Smooth muscle cell (in vitro differentiated cells): Measurements from ENCODE around the gene TWIST2. TPM values are rescaled to one million over a fixed set of nuclear protein-coding genes. Genes with fewer than 3 reads are reported as not detected.

Source experiments
- DNase-seq: peaks from one replicate; lab custom pipeline; 2025; ENCODE audit not compliant: unreplicated experiment; lab: John Stamatoyannopoulos, UW
- H2AFZ ChIP-seq: fragments of 200-600 bp; sonication (generic); 2 replicates; pipeline ENCODE4 v1.6.0; 2016; ENCODE audit warnings: antibody characterized with exemption, low read depth, mild to moderate bottlenecking
- H3F3A ChIP-seq: fragments of 200-600 bp; sonication (generic); 2 replicates; pipeline ENCODE4 v1.6.0; 2017; ENCODE audit warnings: antibody characterized with exemption, low read depth
- H3K27ac ChIP-seq: fragments of 200-600 bp; sonication (generic); 2 replicates; pipeline ENCODE4 v1.5.1; 2016; ENCODE audit warnings: low read depth, mild to moderate bottlenecking
- H3K27me3 ChIP-seq: fragments of 200-600 bp; sonication (generic); 2 replicates; pipeline ENCODE4 v1.6.1; 2016; ENCODE audit warnings: low read depth, mild to moderate bottlenecking
- H3K36me3 ChIP-seq: fragments of 200-600 bp; sonication (generic); 2 replicates; pipeline ENCODE4 v1.5.1; 2016; ENCODE audit warnings: low read depth
- H3K4me1 ChIP-seq: fragments of 200-600 bp; sonication (generic); 2 replicates; pipeline ENCODE4 v1.5.1; 2016; ENCODE audit warnings: low read depth
- H3K4me2 ChIP-seq: fragments of 200-600 bp; sonication (generic); 2 replicates; pipeline ENCODE4 v1.6.0; 2016; ENCODE audit warnings: mild to moderate bottlenecking
- H3K4me3 ChIP-seq: fragments of 200-600 bp; sonication (generic); 2 replicates; pipeline ENCODE4 v1.5.1; 2016; ENCODE audit warnings: mild to moderate bottlenecking
- H3K79me2 ChIP-seq: fragments of 200-600 bp; sonication (generic); 2 replicates; pipeline ENCODE4 v1.6.0; 2016; ENCODE audit warnings: low read depth, mild to moderate bottlenecking
- H3K9ac ChIP-seq: fragments of 200-600 bp; sonication (generic); 2 replicates; pipeline ENCODE4 v1.6.0; 2016; ENCODE audit warnings: low read depth
- H3K9me3 ChIP-seq: fragments of 200-600 bp; sonication (generic); replicated peaks from 2 replicates; pipeline ENCODE4 v1.5.1; 2016; ENCODE audit warnings: low read depth
- H4K20me1 ChIP-seq: fragments of 200-600 bp; sonication (generic); 2 replicates; pipeline ENCODE4 v1.6.0; 2016; ENCODE audit warnings: low read depth
- WGBS: methylation state at CpG from one replicate; pipeline ENCODE4 v1.1.7; 2016; ENCODE audit warnings: low lambda C conversion rate; 5-methylcytosine and 5-hydroxymethylcytosine counted together
- polyA plus RNA-seq: library from polyadenylated mRNA; unstranded; fragments of >200 nt; fragmentation: Nextera tagmentation; extraction: Ambion mirVana; gene quantifications from 2 replicates; pipeline ENCODE4 v1.2.1, GENCODE V29; 2016
- total RNA-seq: library from RNA; depleted of rRNA; stranded (reverse); fragments of >200 nt; gene quantifications from 2 replicates; pipeline ENCODE4 v1.2.3, GENCODE V29; 2014
- TF ChIP-seq, protein P1 (sequence below): fragments of 200-600 bp; sonication (generic); IDR thresholded peaks from 2 replicates; pipeline ENCODE4 v1.5.1; 2017; ENCODE audit warnings: borderline replicate concordance, mild to moderate bottlenecking, antibody characterized with exemption; ENCODE audit not compliant: insufficient read depth, poor library complexity, severe bottlenecking

TWIST2 gene
- total RNA-seq (0.18 and 2.4 TPM in 2 replicates), polyA plus RNA-seq (1.0 and 1.7 TPM in 2 replicates)

DNA sequence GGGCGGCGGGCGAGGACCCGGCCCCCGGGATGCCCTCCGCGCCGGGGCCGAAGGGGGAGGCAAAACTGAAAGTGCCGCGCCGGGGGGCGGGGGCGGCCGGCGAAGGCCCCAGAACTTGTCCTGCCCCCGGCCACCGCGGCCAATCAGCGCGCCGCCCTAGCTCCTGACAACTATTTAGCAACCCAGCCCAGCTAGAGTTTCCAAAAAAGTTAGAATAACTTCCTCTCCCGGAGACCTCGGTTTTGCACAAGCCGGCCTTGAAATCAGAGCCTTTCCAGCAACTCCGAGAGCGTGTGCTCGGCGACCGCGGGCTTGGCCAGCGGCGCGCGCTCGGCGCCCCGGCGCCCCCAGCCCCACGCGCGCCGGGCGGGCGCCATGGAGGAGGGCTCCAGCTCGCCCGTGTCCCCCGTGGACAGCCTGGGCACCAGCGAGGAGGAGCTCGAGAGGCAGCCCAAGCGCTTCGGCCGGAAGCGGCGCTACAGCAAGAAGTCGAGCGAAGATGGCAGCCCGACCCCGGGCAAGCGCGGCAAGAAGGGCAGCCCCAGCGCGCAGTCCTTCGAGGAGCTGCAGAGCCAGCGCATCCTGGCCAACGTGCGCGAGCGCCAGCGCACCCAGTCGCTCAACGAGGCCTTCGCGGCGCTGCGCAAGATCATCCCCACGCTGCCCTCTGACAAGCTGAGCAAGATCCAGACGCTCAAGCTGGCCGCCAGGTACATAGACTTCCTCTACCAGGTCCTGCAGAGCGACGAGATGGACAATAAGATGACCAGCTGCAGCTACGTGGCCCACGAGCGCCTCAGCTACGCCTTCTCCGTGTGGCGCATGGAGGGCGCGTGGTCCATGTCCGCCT lies at the start of gene TWIST2:
Gene TWIST2, plus strand, starts transcription at position 245 of the 850 bp plus-strand sequence. Its CDS starts 131 bp downstream, at position 376.
- Histone ChIP-seq H3F3A (no peaks in the 10 kb centered on the region), H3K4me1 (peaks cover 5% of the 10 kb centered on the region), H3K36me3 (no peaks in the 10 kb centered on the region), H3K9me3 (no peaks in the 10 kb centered on the region), H3K27ac (no peak within 1 kb of the TSS), H4K20me1 (no peaks in the 10 kb centered on the region), H3K9ac (no peak within 1 kb of the TSS), H3K79me2 (no peaks in the 10 kb centered on the region), H3K4me2 (peak within 1 kb of the TSS; percentile 91), H3K27me3 (peaks cover 90% of the 10 kb centered on the region), H3K4me3 (peak within 1 kb of the TSS; percentile 61), H2AFZ (peak within 1 kb of the TSS; percentile 82)
- WGBS = 5% methylated on average over 80 of the region's 90 CpGs
- TF ChIP-seq, protein P1, sequence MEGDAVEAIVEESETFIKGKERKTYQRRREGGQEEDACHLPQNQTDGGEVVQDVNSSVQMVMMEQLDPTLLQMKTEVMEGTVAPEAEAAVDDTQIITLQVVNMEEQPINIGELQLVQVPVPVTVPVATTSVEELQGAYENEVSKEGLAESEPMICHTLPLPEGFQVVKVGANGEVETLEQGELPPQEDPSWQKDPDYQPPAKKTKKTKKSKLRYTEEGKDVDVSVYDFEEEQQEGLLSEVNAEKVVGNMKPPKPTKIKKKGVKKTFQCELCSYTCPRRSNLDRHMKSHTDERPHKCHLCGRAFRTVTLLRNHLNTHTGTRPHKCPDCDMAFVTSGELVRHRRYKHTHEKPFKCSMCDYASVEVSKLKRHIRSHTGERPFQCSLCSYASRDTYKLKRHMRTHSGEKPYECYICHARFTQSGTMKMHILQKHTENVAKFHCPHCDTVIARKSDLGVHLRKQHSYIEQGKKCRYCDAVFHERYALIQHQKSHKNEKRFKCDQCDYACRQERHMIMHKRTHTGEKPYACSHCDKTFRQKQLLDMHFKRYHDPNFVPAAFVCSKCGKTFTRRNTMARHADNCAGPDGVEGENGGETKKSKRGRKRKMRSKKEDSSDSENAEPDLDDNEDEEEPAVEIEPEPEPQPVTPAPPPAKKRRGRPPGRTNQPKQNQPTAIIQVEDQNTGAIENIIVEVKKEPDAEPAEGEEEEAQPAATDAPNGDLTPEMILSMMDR = no peak
- DNase-seq = no peak

DNA sequence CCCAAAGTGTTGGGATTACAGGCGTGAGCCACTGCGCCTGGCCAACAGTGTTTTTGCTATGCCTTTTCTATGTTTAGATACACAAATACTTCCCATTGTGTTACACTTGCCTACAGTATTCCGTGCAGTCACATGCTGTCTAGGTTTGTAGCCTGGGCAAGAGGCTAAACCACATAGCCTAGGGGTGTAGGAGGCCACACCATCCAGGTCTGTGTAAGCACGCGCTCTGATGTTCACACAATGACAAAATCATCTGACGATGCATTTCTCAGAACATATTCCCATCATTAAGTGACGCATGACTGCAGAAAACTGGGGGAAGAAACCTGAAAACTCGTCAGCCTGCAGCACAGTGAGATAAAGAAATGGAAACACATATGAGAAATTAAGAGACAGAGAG lies 46.1 kb upstream of the TWIST2 start:
- H3K4me1 ChIP-seq = no peaks in the 10 kb centered on the region
- TF ChIP-seq, protein P1 = no peak

DNA sequence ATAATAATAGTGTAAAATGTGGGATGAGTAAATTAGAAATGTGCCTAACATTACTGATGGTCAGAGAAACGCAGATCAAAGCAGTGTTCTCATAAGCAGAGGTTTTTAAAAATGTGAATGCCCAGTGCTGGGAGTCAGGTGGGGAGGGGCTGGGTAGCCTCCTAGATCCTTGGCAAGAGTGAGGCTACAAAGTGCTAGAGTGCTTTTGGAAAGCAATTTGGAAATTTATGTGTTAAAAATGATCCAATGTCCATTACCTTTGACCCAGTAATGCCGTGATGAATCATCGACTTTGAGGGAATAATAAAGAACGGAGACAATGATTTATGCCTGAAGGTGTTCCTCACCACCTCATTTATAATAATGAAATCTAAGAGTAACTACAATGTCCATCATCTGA lies 44.9 kb upstream of the TWIST2 start:
- Histone ChIP-seq H3K27me3 (peaks cover 24% of the 10 kb centered on the region), H3K9ac (no peak overlapping the region), H4K20me1 (no peaks in the 10 kb centered on the region), H3K9me3 (no peaks in the 10 kb centered on the region), H3F3A (no peaks in the 10 kb centered on the region), H3K27ac (no peak overlapping the region), H3K4me1 (no peaks in the 10 kb centered on the region), H3K79me2 (no peaks in the 10 kb centered on the region), H3K4me3 (no peak overlapping the region), H3K4me2 (no peak overlapping the region), H3K36me3 (no peaks in the 10 kb centered on the region), H2AFZ (no peak overlapping the region)
- no peak for DNase-seq
- WGBS = 83% methylated on average over 4 of the region's 4 CpGs
- TF ChIP-seq, protein P1 = no peak

More for the DNA sequence above, 46.1 kb upstream of the TWIST2 start:
- H4K20me1 ChIP-seq = no peaks in the 10 kb centered on the region
- no peaks in the 10 kb centered on the region for H3F3A ChIP-seq
- DNase-seq = no peak
- no peak overlapping the region for H3K4me2 ChIP-seq
- no peak overlapping the region for H3K9ac ChIP-seq
- no peak overlapping the region for H2AFZ ChIP-seq
- H3K4me3 ChIP-seq = no peak overlapping the region
- H3K27ac ChIP-seq = no peak overlapping the region
- H3K36me3 ChIP-seq = no peaks in the 10 kb centered on the region
- peaks cover 34% of the 10 kb centered on the region for H3K27me3 ChIP-seq
- H3K9me3 ChIP-seq = no peaks in the 10 kb centered on the region
- no peaks in the 10 kb centered on the region for H3K79me2 ChIP-seq
- WGBS = 86% methylated on average over 8 of the region's 8 CpGs
